ENCODE measurements around the gene CTPS2. TPM values are rescaled to one million over a fixed set of nuclear protein-coding genes. Genes with fewer than 3 reads are reported as not detected.

CTPS2 gene
- total RNA-seq, 1 experiment from 2014 or later, result 20.7 TPM

- CTCF ChIA-PET, result no interaction called here
- intact Hi-C loops (cut with micrococcal nuclease; ENCODE audit: unreplicated experiment), result no loop called here
- no peak for DNase-seq
- no peaks in the 10 kb centered on the region for H3K9me3 Mint-ChIP-seq (ENCODE audit: unreplicated experiment)
- POLR2A ChIA-PET, result no interaction called here
- BruUV-seq (replicated peaks), result no TSS peak
- H3K27ac Mint-ChIP-seq (ENCODE audit: unreplicated experiment), result no peak overlapping the region
- no peak for TF ChIP-seq CTCF (IDR thresholded peaks at IDR 0.05; ENCODE audit: insufficient read depth in 1 of 2, low read depth in 1 of 2, low read length in 1 of 2, severe bottlenecking in 1 of 2, unreplicated experiment in 1 of 2)
- peaks cover 6% of the 10 kb centered on the region for H3K4me1 Mint-ChIP-seq (ENCODE audit: low read depth, unreplicated experiment)
- H3K9me3 ChIP-seq, result no peaks in the 10 kb centered on the region
- no peak overlapping the region for H3K4me3 Mint-ChIP-seq (ENCODE audit: unreplicated experiment)
- no peaks in the 10 kb centered on the region for H3K4me1 ChIP-seq
- H3K36me3 Mint-ChIP-seq (ENCODE audit: insufficient read depth, unreplicated experiment), result peaks cover 14% of the 10 kb centered on the region
- H3K4me3 ChIP-seq (ENCODE audit: low read depth, low read length), result no peak overlapping the region
- no peaks in the 10 kb centered on the region for H3K27me3 ChIP-seq (replicated peaks; ENCODE audit: control insufficient read depth, insufficient read depth, low read length)
- H3K27me3 Mint-ChIP-seq (ENCODE audit: insufficient read depth, unreplicated experiment), result no peaks in the 10 kb centered on the region
- H3K36me3 ChIP-seq (ENCODE audit: control insufficient read depth, insufficient read depth, low read length), result no peaks in the 10 kb centered on the region; the same call in 1 of the 2 replicates
Measured at GRCh38 chrX:16635596-16635995, 76.9 kb downstream of the CTPS2 start.

DNA sequence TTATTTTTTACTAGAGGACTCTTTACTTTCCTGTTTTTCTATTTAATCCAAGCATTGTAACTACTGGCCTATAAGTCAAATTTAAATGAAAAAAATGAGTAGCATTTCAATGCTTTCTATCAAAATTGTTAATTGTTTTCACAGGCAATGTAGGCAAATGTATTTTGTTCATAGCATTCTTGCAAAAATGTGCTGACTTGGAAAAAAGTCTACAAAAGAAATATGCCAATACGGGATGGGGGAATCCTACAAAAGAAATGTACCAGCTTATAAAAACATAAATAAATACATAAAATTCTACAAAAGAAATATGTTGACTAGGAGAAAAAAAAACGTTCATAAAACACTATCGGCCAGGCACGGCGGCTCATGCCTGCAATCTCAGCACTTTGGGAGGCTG, 77.4 kb downstream of the CTPS2 start:
- H3K36me3 ChIP-seq (ENCODE audit: control insufficient read depth, insufficient read depth, low read length), result no peaks in the 10 kb centered on the region; the same call in 1 of the 2 replicates
- Mint-ChIP-seq H3K36me3 (ENCODE audit: insufficient read depth, unreplicated experiment) (peaks cover 9% of the 10 kb centered on the region), H3K27ac (ENCODE audit: unreplicated experiment) (no peak overlapping the region), H3K9me3 (ENCODE audit: unreplicated experiment) (no peaks in the 10 kb centered on the region), H3K4me3 (ENCODE audit: unreplicated experiment) (no peak overlapping the region), H3K27me3 (ENCODE audit: insufficient read depth, unreplicated experiment) (no peaks in the 10 kb centered on the region), H3K4me1 (ENCODE audit: low read depth, unreplicated experiment) (peaks cover under 1% of the 10 kb centered on the region)
- no TSS peak for BruUV-seq (replicated peaks)
- POLR2A ChIA-PET, result no interaction called here
- H3K4me1 ChIP-seq, result no peaks in the 10 kb centered on the region
- TF ChIP-seq CTCF (IDR thresholded peaks at IDR 0.05; ENCODE audit: insufficient read depth in 1 of 2, low read depth in 1 of 2, low read length in 1 of 2, severe bottlenecking in 1 of 2, unreplicated experiment in 1 of 2), result no peak
- H3K9me3 ChIP-seq, result no peaks in the 10 kb centered on the region
- no peaks in the 10 kb centered on the region for H3K27me3 ChIP-seq (replicated peaks; ENCODE audit: control insufficient read depth, insufficient read depth, low read length)
- DNase-seq, result no peak
- CTCF ChIA-PET, result no interaction called here
- intact Hi-C loops (cut with micrococcal nuclease; ENCODE audit: unreplicated experiment), result no loop called here
- H3K4me3 ChIP-seq (ENCODE audit: low read depth, low read length), result no peak overlapping the region

DNA sequence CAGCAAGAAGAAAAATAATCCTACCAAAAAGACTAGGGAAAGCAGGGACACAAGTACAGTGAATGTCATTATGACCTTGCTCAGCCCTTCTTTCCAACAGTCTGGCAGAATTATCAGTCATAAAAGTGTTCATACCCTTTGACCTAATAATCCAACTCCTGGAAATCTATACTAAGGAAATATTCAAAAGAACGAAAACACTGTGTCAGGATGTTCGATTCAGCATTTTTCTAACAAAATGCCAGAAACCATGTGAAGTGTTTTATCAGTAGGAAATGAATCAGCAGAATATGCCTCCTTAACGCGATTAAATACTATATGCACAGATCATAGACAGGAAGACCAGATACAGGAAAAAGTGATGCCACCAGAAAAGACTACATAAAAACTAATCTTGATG, 78.7 kb downstream of the CTPS2 start:
- POLR2A ChIA-PET, result no interaction called here
- Mint-ChIP-seq H3K27me3 (ENCODE audit: insufficient read depth, unreplicated experiment) (no peaks in the 10 kb centered on the region), H3K27ac (ENCODE audit: unreplicated experiment) (no peak overlapping the region), H3K4me3 (ENCODE audit: unreplicated experiment) (no peak overlapping the region), H3K9me3 (ENCODE audit: unreplicated experiment) (no peaks in the 10 kb centered on the region), H3K4me1 (ENCODE audit: low read depth, unreplicated experiment) (no peaks in the 10 kb centered on the region), H3K36me3 (ENCODE audit: insufficient read depth, unreplicated experiment) (peaks cover 6% of the 10 kb centered on the region)
- Histone ChIP-seq H3K36me3 (ENCODE audit: control insufficient read depth, insufficient read depth, low read length) (no peaks in the 10 kb centered on the region; the same call in 1 of the 2 replicates), H3K27me3 (replicated peaks; ENCODE audit: control insufficient read depth, insufficient read depth, low read length) (no peaks in the 10 kb centered on the region), H3K4me1 (no peaks in the 10 kb centered on the region), H3K9me3 (no peaks in the 10 kb centered on the region), H3K4me3 (ENCODE audit: low read depth, low read length) (no peak overlapping the region)
- intact Hi-C loops (cut with micrococcal nuclease; ENCODE audit: unreplicated experiment), result no loop called here
- CTCF ChIA-PET, result no interaction called here
- no TSS peak for BruUV-seq (replicated peaks)
- DNase-seq, result no peak
- TF ChIP-seq CTCF (IDR thresholded peaks at IDR 0.05; ENCODE audit: insufficient read depth in 1 of 2, low read depth in 1 of 2, low read length in 1 of 2, severe bottlenecking in 1 of 2, unreplicated experiment in 1 of 2), result no peak
